C4-2B (cell line): ENCODE data around the gene FEV.

ENCODE experiments used
- H3K27ac ChIP-seq: fragments of 450-650 bp; 2 replicates; pipeline ENCODE4 v1.5.1; 2017
- CTCF ChIP-seq: fragments of 450-650 bp; conservative IDR thresholded peaks from 2 replicates; pipeline ENCODE4 v1.5.1; 2017; ENCODE audit warnings: mild to moderate bottlenecking
- ZFX ChIP-seq: fragments of 450-650 bp; IDR thresholded peaks from 2 replicates; pipeline ENCODE4 v1.6.1; 2017

The FEV gene

GRCh38 chr2:218996937-218997336 is 12.0 kb upstream of the FEV start:
- H3K27ac ChIP-seq, result peak overlapping the region; percentile 64; the same call in 1 of the 2 replicates
- no peak for TF ChIP-seq ZFX
- no peak for TF ChIP-seq CTCF

GRCh38 chr2:218995972-218996711 is 11.2 kb upstream of the FEV start:
- no peak for TF ChIP-seq ZFX
- peak; percentile 92 for TF ChIP-seq CTCF
- peak overlapping the region; percentile 64 for H3K27ac ChIP-seq

GRCh38 chr2:218995561-218995960 is 10.6 kb upstream of the FEV start:
- no peak overlapping the region for H3K27ac ChIP-seq
- TF ChIP-seq CTCF, result no peak
- no peak for TF ChIP-seq ZFX

- TF ChIP-seq ZFX (no peak), CTCF (no peak)
- no peak within 1 kb of the TSS for H3K27ac ChIP-seq
These were observed 8.6 kb upstream of the FEV start, which contains the start of gene CRYBA2 for GRCh38 chr2:218993345-218994315. Gene CRYBA2, minus strand, starts transcription at chr2:218993422. Its CDS starts 246 bp downstream, at chr2:218993176.

GRCh38 chr2:218992703-218993344 is 7.8 kb upstream of the FEV start:
- H3K27ac ChIP-seq, result no peak overlapping the region
- TF ChIP-seq CTCF (no peak), ZFX (no peak)

GRCh38 chr2:218992196-218992595 is 7.2 kb upstream of the FEV start:
- no peak overlapping the region for H3K27ac ChIP-seq
- TF ChIP-seq ZFX (no peak), CTCF (no peak)
